Endothelial cell of umbilical vein (primary cell): ENCODE data around the gene SECISBP2. TPM values are rescaled to one million over a fixed set of nuclear protein-coding genes. Genes with fewer than 3 reads are reported as not detected.
"Not testable (repeated sequence)": the region's sequence is repeated elsewhere in the genome, so short reads cannot be mapped to it uniquely, and the experiment has no call there.

ENCODE experiments used
- BruUV-seq: library from RNA; stranded (reverse); fragments of 400-500 nt; replicated peaks from 2 replicates; lab custom pipeline; 2021; lab: Mats Ljungman, UMichigan
- CTCF ChIA-PET: fragments of 300-600, 350-600 bp; sonication (Branson Sonifier 250); formaldehyde crosslinking; loops from one replicate; lab custom pipeline; 2021; ENCODE audit warnings: antibody characterized with exemption, inconsistent platforms; lab: Charles Lee
- POLR2A ChIA-PET: fragments of 300-600, 350-600 bp; sonication (Branson Sonifier 250); formaldehyde crosslinking; loops from one replicate; lab custom pipeline; 2021; ENCODE audit warnings: antibody characterized with exemption, inconsistent platforms; lab: Charles Lee
- DNase-seq: peaks from one replicate; pipeline ENCODE4 v3.0.0-alpha.2; 2011; ENCODE audit warnings: low read depth, low spot score
- FAIRE-seq: peaks from 2 replicates; lab custom pipeline; 2011; peaks lifted over from hg19 to GRCh38; lab: Jason Lieb, UNC
- H2AFZ ChIP-seq: 2 replicates; pipeline ENCODE4 v1.6.0; 2012; ENCODE audit warnings: low read depth, low read length, control low read depth, inconsistent platforms
- H3K27ac ChIP-seq: 2 replicates; pipeline ENCODE4 v1.5.1; 2011; ENCODE audit warnings: low read depth, mild to moderate bottlenecking, control low read depth, low read length, moderate library complexity; ENCODE audit not compliant: insufficient read depth
- H3K27me3 ChIP-seq, 2 experiments: 2 replicates each; pipeline versions ENCODE4 v1.6.0 to v1.6.1; 2011; ENCODE audit warnings: low read length in 2 of 2, mixed read lengths in 1 of 2; ENCODE audit not compliant: control insufficient read depth in 2 of 2, insufficient read depth in 2 of 2
- H3K36me3 ChIP-seq, 2 experiments: 2 replicates in 1 of 2; 3 replicates in 1 of 2; pipeline ENCODE4 v1.5.1; 2011; ENCODE audit warnings: low read length in 2 of 2, mild to moderate bottlenecking in 1 of 2, moderate library complexity in 1 of 2; ENCODE audit not compliant: control insufficient read depth in 2 of 2, insufficient read depth in 2 of 2; ENCODE audit errors: extremely low read depth in 1 of 2
- H3K4me1 ChIP-seq: 3 replicates; pipeline ENCODE4 v1.5.1; 2011; ENCODE audit warnings: mild to moderate bottlenecking, low read length; ENCODE audit not compliant: control insufficient read depth, insufficient read depth; ENCODE audit errors: extremely low read depth
- H3K4me2 ChIP-seq: 2 replicates; pipeline ENCODE4 v1.6.1; 2011; ENCODE audit warnings: low read length, control low read depth, mixed read lengths; ENCODE audit not compliant: insufficient read depth
- H3K4me3 ChIP-seq, 3 experiments: fragments of 200-600 bp in 1 of 3; sonication (generic), shearing (Covaris generic) in 1 of 3; replicated peaks in 1 of 3; 2 replicates each; pipeline ENCODE4 v1.5.1; 2011 to 2016; ENCODE audit warnings: control low read depth in 3 of 3, low read length in 3 of 3, mild to moderate bottlenecking in 2 of 3, inconsistent platforms in 1 of 3, low read depth in 1 of 3, moderate library complexity in 1 of 3; ENCODE audit not compliant: insufficient read depth in 1 of 3
- H3K79me2 ChIP-seq: 2 replicates; pipeline ENCODE4 v1.6.0; 2012; ENCODE audit warnings: low read length, inconsistent platforms; ENCODE audit not compliant: control insufficient read depth, insufficient read depth
- H3K9ac ChIP-seq: replicated peaks from 2 replicates; pipeline ENCODE3; 2011; ENCODE audit warnings: low read length, control low read depth; ENCODE audit not compliant: insufficient read depth; ENCODE audit errors: extremely low read depth
- H3K9me1 ChIP-seq: replicated peaks from 3 replicates; pipeline ENCODE4 v1.6.0; 2011; ENCODE audit warnings: mild to moderate bottlenecking, low read length; ENCODE audit not compliant: control insufficient read depth, insufficient read depth; ENCODE audit errors: extremely low read depth
- H3K9me3 ChIP-seq: replicated peaks from 2 replicates; pipeline ENCODE4 v1.5.1; 2012; ENCODE audit warnings: low read length, inconsistent platforms; ENCODE audit not compliant: control insufficient read depth, insufficient read depth
- H4K20me1 ChIP-seq: replicated peaks from 2 replicates; pipeline ENCODE3; 2011; ENCODE audit warnings: mild to moderate bottlenecking, low read length; ENCODE audit not compliant: control insufficient read depth, insufficient read depth; ENCODE audit errors: extremely low read depth
- CTCF ChIP-seq, 2 donors: IDR thresholded peaks; 1 replicate in 1 of 2; 2 replicates in 1 of 2; pipeline ENCODE4 v1.5.1; 2011; ENCODE audit warnings: low read length in 2 of 2, mild to moderate bottlenecking in 2 of 2, moderate library complexity in 2 of 2, control low read depth in 1 of 2, inconsistent platforms in 1 of 2, low read depth in 1 of 2; ENCODE audit not compliant: insufficient read depth in 1 of 2; ENCODE audit errors: extremely low read depth in 1 of 2
- EZH2 ChIP-seq: IDR thresholded peaks from 2 replicates; pipeline ENCODE4 v1.6.1; 2012; ENCODE audit warnings: borderline replicate concordance, low read depth, mild to moderate bottlenecking, moderate library complexity, low read length, inconsistent platforms; ENCODE audit not compliant: severe bottlenecking
- FOS ChIP-seq: IDR thresholded peaks from 2 replicates; pipeline ENCODE4 v1.6.1; 2011; ENCODE audit warnings: mild to moderate bottlenecking, low read length, moderate library complexity, borderline replicate concordance; ENCODE audit not compliant: insufficient read depth
- GATA2 ChIP-seq: IDR thresholded peaks from 2 replicates; pipeline ENCODE4 v1.7.0; 2011; ENCODE audit warnings: low read depth, mild to moderate bottlenecking, moderate library complexity, mixed read lengths, low read length; ENCODE audit not compliant: insufficient read length, insufficient read depth
- JUN ChIP-seq: IDR thresholded peaks from 2 replicates; pipeline ENCODE4 v1.6.1; 2011; ENCODE audit warnings: borderline replicate concordance, low read depth; ENCODE audit not compliant: insufficient read length, insufficient read depth
- MAX ChIP-seq: IDR thresholded peaks from 2 replicates; pipeline ENCODE4 v1.6.1; 2011; ENCODE audit not compliant: insufficient read depth, insufficient read length
- MYC ChIP-seq: IDR thresholded peaks from one replicate; pipeline ENCODE4 v1.6.1; 2011; ENCODE audit warnings: mild to moderate bottlenecking, low read depth, low read length
- POLR2A ChIP-seq: IDR thresholded peaks from 2 replicates; pipeline ENCODE4 v1.6.1; 2012; ENCODE audit warnings: low read depth, mild to moderate bottlenecking, control low read depth, low read length
- POLR2AphosphoS5 ChIP-seq: IDR thresholded peaks from 2 replicates; pipeline ENCODE4 v1.6.1; 2012; ENCODE audit warnings: low read depth, mild to moderate bottlenecking, control low read depth, low read length, moderate library complexity; ENCODE audit not compliant: insufficient read depth
- dilution Hi-C: fragments of 300-500 bp; cut with MboI; formaldehyde crosslinking; loops from one replicate; pipeline ENCODE4 v1.15.0; 2019; ENCODE audit warnings: low sequenced_read_pairs; ENCODE audit not compliant: extremely low pct_ligation_motif_present
- intact Hi-C: fragments of 100-400 bp; cut with micrococcal nuclease; formaldehyde crosslinking; loops from one replicate; pipeline ENCODE4 v1.10.0; 2022
- polyA plus RNA-seq, 4 experiments: library from polyadenylated mRNA; depleted of rRNA in 3 of 4; stranded (reverse) in 3 of 4; unstranded in 1 of 4; fragments of >200 nt; gene quantifications; 2 replicates each; pipeline versions ENCODE4 v1.2.1 to v1.2.3, GENCODE V29; 2011 to 2012; ENCODE audit warnings: missing spikeins in 1 of 4
- total RNA-seq: library from RNA; stranded (reverse); gene quantifications from 2 replicates; pipeline ENCODE4 v1.2.3, GENCODE V29; 2021

Gene SECISBP2
- total and polyA plus RNA-seq, 2 donors (not counting 3 experiments of a cell fraction or from before 2014, with no cell fraction given), result 22.7 to 36.3 TPM

- H3K9me1 ChIP-seq, result no peaks in the 10 kb centered on the region
- no peaks in the 10 kb centered on the region for H3K9me3 ChIP-seq
- no peak overlapping the region for H2AFZ ChIP-seq
- H3K79me2 ChIP-seq, result no peaks in the 10 kb centered on the region
- TF ChIP-seq POLR2AphosphoS5 (no peak), EZH2 (no peak), CTCF (IDR thresholded peaks at IDR 0.05; ENCODE audit: extremely low read depth in 1 of 2, insufficient read depth in 1 of 2, low read depth in 1 of 2, low read length in 2 of 2) (no peak), MAX (no peak), JUN (no peak), FOS (no peak), GATA2 (no peak), MYC (no peak), POLR2A (no peak)
- BruUV-seq, result no TSS peak
- intact Hi-C loops, result loop anchor here (5.0 to 10.0 kb wide), 2 partner anchors 230 to 613 kb away; no protein-coding TSS in a partner anchor
- H3K9ac ChIP-seq, result no peak overlapping the region
- ChIA-PET POLR2A (no interaction called here), CTCF (no interaction called here)
- DNase-seq (no peak), FAIRE-seq (no peak)
- no peak overlapping the region for H3K27ac ChIP-seq
- H4K20me1 ChIP-seq, result no peaks in the 10 kb centered on the region
- no peaks in the 10 kb centered on the region for H3K27me3 ChIP-seq
- no peak overlapping the region for H3K4me3 ChIP-seq
- H3K4me1 ChIP-seq, result no peaks in the 10 kb centered on the region
- no peaks in the 10 kb centered on the region for H3K36me3 ChIP-seq
- H3K4me2 ChIP-seq, result no peak overlapping the region
- dilution Hi-C loops, result no loop called here
Observed at GRCh38 chr9:89274838-89275237, 43.5 kb upstream of the SECISBP2 start.

- H2AFZ ChIP-seq, H4K20me1 ChIP-seq, CTCF ChIA-PET, dilution Hi-C loops, BruUV-seq, H3K9me1 ChIP-seq, POLR2A ChIA-PET, FAIRE-seq, H3K9me3 ChIP-seq, DNase-seq, H3K4me3 ChIP-seq, H3K4me1 ChIP-seq, H3K79me2 ChIP-seq, H3K36me3 ChIP-seq, H3K27me3 ChIP-seq, H3K9ac ChIP-seq, H3K27ac ChIP-seq, H3K4me2 ChIP-seq: not testable (repeated sequence)
- intact Hi-C loops, result loop anchor here (5.0 to 10.0 kb wide), 2 partner anchors 231 to 614 kb away; no protein-coding TSS in a partner anchor
Observed at GRCh38 chr9:89276040-89276439, 42.3 kb upstream of the SECISBP2 start.
